NCI-H774 (cell line): ENCODE measurements around the gene COL24A1.
"Not testable (repeated sequence)": the region's sequence is repeated elsewhere in the genome, so short reads cannot be mapped to it uniquely, and the experiment has no call there.

ENCODE experiments used
- DNase-seq: peaks from one replicate; lab custom pipeline; 2025; lab: John Stamatoyannopoulos, UW

The COL24A1 gene

GRCh38 chr1:86082183-86082582 is 74.4 kb downstream of the COL24A1 start:
- DNase-seq = no peak

DNA sequence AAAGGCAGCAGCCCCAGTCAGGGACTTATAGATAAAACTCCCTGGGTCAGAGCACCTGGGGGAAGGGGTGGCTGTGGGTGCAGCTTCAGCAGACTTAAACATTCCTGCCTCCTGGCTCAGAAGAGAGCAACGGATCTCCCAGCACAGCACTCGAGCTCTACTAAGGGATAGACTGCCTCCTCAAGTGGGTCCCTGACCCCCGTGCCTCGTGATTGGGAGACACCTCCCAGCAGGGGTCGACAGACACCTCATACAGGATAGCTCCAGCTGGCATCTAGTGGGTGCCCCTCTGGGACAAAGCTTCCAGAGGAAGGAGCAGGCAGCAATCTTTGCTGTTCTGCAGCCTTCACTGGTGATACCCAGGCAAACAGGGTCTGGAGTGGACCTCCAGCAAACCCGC is 84.1 kb downstream of the COL24A1 start:
- DNase-seq = not testable (repeated sequence)

DNA sequence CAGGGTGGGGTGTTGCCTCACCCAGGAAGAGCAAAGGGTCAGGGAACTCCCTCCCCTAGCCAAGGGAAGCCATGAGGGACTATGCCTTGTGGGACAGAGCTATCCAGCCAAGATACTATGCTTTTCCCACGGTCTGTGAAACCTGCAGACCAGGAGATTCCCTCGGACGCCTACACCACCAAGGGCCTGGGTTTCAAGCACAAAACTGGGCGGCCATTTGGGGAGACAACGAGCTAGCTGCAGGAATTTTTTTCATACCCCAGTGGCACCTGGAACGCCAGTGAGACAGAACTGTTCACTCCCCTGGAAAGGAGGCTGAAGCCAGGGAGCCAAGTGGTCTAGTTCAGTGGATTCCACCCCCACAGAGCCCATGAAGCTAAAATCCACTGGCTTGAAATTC is 84.7 kb downstream of the COL24A1 start:
- DNase-seq = not testable (repeated sequence)

- DNase-seq = no peak
Measured at GRCh38 chr1:86069757-86070145, 86.8 kb downstream of the COL24A1 start.

GRCh38 chr1:86068841-86069756 is 87.5 kb downstream of the COL24A1 start:
- DNase-seq = no peak

- no peak for DNase-seq
Measured at GRCh38 chr1:86068271-86068721, 88.3 kb downstream of the COL24A1 start.

GRCh38 chr1:86067626-86068025 is 88.9 kb downstream of the COL24A1 start:
- DNase-seq = no peak

- DNase-seq = no peak
Measured at GRCh38 chr1:86064899-86065298, 91.7 kb downstream of the COL24A1 start.

- no peak for DNase-seq
Measured at GRCh38 chr1:86063721-86064120, 92.9 kb downstream of the COL24A1 start.

DNA sequence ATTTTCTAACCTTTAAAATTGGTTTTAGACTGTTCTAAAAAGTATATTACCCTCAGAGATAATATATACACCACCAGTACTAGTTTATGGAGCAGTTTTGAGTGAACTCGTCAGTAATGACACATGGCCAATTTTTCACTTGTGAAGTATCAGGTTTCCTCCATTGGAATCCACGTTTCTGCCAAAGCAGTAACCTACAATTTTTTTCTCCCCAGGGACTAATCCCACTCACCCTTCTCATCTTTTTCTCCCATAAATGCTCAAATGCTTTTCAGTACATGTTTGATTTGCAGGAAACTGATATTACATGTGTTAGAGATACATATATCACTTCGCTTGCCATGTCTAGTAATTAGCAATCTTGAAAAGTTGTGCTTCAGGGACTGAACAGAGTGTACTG is 94.1 kb downstream of the COL24A1 start:
- no peak for DNase-seq

DNA sequence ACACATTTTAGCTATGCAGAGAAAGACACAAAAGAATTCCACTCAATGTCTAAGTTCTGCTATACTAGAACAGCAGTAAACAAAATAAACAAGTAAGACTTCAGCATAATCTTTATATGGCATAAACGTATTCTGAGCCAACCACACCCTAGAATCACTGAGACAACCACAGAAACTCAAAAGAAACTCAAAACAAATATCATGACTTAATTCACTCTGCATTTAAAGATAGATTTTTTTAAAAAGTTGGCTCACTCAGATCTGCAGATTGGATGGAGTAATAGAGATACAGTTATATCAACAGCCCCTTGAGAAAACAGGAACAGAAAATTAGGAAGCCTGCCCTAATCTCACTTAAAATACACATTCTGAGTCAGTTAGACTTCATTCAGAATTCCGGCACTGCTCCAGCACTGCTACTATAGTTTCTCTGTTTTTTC is 95.0 kb downstream of the COL24A1 start:
- DNase-seq = no peak

GRCh38 chr1:86054396-86054795 is 102.2 kb downstream of the COL24A1 start:
- DNase-seq = no peak

GRCh38 chr1:86052948-86053698 is 103.4 kb downstream of the COL24A1 start:
- no peak for DNase-seq

GRCh38 chr1:86035101-86035500 is 121.5 kb downstream of the COL24A1 start:
- DNase-seq = no peak

DNA sequence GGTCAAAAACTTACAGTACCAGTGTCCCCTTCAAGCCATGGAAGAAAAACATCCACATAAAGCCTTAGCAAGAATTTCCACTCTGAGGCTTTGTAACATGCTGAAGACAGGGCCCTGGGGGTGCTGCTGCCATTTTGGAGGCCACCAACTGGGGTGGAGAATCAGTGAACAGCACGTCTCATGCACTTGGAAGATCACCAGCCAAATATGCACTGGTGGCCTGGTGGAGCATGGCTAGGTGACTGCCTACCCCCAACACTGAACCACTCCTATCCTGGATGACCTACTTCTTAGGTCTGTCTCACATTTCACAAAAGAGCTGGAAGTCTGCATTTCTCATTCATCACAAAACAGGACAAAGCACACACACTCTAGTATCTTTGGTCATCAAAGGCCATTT is 126.4 kb downstream of the COL24A1 start:
- no peak for DNase-seq

DNA sequence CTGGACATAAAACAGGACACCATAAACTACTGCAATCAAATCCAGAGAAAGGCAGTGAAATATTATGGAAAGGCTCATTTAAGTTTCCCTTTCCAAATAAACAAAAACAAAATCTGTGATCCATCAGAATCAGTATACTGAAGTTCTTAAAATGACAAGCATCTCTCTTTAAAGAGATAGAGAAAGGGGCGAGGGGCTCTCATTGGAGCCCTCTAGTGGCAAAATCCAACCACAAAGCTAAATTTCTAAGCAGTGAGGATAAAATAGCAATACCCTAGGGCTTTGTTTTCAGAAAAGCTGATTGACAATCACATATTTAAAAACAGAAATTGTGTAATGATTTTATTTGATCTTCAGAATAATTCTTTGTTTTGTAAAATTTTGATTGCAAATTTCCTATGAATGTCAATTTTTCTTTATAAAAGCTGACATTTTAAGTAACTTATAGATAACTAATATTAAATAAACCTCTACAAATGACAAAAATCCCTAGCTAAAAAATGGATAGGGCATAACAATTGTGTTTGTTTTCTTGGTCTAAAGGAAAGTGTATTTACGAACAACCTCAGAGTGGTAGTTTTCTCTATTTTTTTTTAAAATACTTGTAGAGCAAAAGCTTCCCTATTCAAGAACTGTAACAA is 138.2 kb downstream of the COL24A1 start:
- no peak for DNase-seq

DNA sequence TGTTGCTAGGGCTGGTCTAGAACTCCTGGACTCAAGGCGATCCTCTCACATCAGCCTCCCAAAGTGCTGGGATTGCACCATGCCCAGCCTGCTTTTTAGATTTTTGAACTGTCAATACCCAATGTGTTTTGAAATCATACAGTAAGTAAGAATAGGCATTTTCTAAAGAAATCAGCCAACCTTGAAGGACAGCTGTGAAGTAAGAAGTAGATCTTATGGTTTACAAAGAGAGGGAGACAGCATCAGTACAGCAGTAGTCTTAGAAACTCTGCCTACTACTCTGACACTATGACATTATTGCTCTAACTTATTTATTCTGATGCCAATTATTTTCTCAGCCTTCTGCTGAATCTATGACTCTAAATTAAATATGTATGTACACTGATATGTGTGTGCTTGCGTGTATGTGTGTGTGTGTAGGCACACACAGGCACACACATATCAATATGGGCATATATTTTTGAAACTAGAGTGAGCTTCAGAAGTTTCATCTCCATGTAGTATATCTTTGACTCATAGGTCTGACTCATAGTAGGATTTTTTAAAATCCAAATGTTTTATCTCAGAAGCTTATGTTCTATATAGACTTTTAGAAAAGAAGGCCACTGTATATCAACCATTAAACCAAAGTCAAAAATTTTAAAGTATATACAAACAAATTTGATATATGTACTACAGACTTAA is 140.4 kb downstream of the COL24A1 start:
- no peak for DNase-seq

DNA sequence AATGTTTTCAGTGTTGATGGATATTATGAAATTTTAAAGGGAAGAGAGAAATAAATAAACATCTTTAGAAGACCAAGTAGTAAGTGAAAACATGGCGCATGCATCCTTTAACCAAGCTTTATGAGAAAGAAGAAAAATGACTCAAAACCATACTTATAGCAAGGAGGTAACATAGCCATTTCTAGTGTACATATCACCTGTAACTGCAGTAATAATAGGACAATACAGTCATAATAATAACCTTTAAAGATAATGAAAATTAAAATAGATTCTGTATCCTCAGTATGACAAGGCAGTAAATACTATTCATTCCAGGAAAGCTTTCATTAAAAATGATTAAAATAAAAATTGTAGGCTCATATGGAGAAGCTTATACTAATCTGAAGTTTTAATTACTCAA is 141.2 kb downstream of the COL24A1 start:
- DNase-seq = no peak

GRCh38 chr1:86000601-86001000 is 156.0 kb downstream of the COL24A1 start:
- no peak for DNase-seq

- DNase-seq = no peak
Measured at GRCh38 chr1:85998105-85998855, 158.3 kb downstream of the COL24A1 start.

DNA sequence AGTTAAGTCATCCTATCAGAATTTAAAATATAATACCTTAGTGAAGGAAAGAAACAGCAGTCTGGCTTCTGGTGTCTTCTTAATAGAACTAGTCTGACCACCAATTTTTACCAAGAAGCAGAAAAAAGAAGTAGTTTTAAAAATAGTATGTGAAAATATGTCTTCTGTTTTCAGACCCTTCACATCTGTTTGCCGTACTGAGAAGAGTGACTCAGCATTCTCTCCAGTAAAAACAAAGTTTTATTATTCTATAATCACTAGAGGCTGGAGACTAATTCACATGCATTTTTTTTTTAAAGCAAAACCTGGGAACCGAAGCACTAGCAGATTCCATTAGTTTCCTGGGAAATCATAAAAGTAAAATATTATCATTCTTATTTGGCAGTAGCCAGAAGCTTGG is 163.8 kb downstream of the COL24A1 start:
- no peak for DNase-seq
